Fibroblast of skin of left quadriceps (primary cell): ENCODE results near the gene KRT78.
"Not testable (repeated sequence)": the region's sequence is repeated elsewhere in the genome, so short reads cannot be mapped to it uniquely, and the experiment has no call there.

Experiments used
- DNase-seq, 2 experiments: peaks; one replicate each; pipeline ENCODE4 v3.0.0-alpha.2; 2013; ENCODE audit warnings: low read depth in 2 of 2

The KRT78 gene

GRCh38 chr12:52798003-52798670 is 50.7 kb downstream of the KRT78 start:
- no peak for DNase-seq

DNA sequence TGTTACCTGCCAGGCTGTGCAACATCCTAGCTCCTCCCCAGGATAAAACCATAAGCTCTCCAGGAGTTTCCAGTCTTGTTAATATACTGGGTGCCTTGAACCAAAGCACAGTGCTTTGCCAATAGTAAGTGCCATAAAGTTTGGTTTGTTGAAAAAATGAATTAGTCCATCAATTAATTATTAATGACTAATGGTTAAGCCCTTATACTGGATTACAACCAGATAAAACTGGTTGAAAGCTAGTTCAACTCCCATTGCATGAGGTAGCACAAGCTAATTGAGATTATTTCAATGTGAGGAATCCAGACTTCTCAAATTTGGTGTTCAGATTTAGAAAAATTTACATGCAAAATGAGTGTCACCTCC is 51.3 kb downstream of the KRT78 start:
- DNase-seq: no peak

GRCh38 chr12:52796839-52797528 is 51.8 kb downstream of the KRT78 start:
- no peak for DNase-seq

DNA sequence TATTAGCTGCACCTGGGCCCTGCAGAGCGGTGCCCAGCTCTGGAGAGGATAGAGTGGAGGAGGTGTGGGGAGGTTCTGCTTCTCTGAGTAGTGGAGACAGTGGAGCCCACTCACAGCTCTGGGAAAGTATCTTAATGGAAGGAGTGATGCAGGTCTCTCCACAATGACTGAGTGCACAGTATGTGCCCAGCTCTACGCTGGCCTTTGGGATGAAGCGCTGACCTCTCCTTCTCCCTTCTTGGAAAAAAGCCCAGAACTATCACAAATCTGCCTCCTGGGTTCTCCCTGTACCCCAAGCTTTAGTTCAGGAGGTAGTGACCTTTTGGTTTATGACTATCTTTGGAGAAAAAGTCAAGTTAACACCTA is 52.4 kb downstream of the KRT78 start:
- no peak for DNase-seq

DNA sequence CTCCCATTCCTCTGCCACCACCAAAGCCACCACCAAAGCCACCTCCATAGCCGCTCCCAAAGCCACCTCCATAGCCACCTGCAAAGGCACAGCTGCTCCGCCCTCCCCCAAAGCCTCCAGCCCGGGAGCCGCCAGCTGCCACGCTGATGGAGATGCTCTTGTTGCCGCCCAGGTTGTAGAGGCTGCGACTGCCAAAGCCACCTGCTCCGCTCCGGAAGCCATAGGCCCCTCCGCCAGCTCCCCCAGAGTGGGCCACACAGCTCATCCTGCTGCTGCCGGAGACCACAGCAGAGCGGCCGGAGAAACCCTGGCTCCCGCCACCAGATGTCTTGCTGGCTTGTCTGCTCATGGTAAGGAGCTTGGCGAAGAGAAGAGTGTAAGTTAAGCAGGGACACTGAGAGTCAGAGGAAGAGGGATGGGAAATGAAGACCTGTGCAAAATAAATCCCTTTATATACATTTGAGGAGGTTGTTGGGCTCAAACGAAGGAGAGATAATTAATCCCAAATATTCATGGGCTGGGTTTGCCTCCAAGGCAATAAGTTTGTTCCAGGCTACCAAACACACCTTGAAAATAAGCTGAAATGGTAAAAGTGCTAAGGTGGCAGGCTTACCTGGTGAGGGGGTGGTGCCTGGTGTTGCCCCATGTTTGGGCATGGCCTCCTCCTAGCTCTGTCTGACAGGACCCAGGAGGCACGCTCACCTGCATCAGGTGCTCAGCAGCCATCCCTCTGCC is 52.9 kb downstream of the KRT78 start, which contains the start of gene KRT3:
KRT3 (minus strand) TSS at position 424 of the 735 bp plus-strand sequence; CDS start at position 349, 75 bp downstream.
- no peak for DNase-seq

- not testable (repeated sequence) for DNase-seq
Measured at GRCh38 chr12:52795332-52795674, 53.5 kb downstream of the KRT78 start.

DNA sequence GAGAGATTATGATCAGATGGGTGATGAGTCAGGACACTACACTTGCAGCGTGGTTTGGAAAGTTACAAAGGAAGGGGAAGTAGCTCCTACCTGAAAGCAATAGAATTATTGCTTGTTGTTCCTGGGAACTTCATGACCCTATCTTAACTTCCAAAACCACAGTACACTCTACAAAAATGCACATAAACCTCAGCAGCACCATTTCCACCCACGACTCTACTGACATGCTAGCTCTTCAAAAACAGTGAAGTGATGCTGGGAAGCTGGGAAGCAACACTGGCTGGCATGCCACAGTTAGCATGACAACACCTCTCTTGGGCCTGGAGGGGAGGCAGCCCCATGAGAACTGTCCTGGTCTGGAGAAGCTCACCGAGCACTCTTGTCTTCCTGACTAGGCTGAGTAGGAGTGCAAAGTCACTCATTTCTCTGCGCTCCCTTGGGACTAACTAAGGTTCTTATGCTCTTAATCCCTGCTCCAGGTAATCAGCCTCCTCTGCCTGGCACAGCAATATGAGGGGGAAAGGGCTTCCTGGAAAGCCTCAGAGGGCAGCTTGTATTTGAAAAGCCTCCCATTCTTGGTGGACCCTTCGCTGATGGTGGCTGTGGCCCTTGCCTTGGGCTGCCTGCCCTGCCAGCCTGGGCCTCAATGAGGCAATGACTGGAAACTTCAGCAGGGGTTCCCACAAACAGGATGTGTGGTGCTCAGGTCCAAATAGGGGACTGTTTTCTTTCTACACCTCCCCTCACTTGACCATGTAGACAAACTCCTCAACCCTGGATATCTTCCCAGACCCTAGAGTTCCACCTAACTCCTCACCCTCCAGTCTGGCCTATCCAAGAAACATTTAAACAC is 54.1 kb downstream of the KRT78 start:
- DNase-seq: no peak

GRCh38 chr12:52792185-52793029 is 56.4 kb downstream of the KRT78 start:
- no peak for DNase-seq

DNA sequence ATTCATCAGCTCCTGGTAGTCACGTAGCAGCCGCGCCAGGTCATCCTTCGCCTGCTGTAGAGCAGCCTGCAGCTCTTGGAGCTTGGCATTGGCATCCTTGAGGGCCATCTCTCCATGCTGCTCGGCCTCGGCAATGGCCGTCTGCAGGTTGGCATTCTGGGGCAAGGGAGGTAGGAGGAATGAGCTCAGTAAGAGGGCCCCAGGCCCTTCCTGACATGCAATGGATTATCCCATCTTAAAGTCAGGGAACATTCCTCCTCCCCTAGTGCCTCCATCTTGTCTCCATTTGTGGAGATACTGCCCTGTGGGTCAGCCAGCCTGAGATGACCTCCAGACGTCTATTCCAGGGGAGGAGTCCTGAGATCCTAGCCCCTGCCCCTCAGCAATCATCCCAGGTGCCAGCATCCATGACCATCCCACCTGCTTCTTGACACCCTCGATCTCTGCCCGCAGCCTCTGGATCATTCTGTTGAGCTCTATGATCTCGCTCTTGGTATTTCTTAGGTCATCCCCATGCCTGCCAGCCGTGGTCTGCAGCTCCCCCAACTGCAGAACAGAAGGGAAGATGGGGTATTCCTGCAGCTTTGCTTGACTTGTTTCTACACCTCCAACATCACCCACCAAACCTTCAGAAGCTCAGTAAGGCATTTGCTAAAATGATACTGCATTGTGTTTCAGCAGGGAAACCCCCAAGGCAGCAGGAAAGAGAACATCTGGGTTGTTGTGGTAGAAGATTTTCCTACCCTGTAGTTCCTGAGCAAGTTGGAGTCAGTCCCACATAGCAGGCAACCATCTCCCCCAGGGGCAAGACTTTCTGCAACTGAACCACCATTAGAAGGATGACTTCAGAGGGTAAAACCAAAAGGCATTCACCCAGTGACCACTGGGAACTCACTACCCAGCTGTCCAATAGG is 57.3 kb downstream of the KRT78 start:
- DNase-seq: no peak

GRCh38 chr12:52790427-52791270 is 58.1 kb downstream of the KRT78 start:
- no peak for DNase-seq

DNA sequence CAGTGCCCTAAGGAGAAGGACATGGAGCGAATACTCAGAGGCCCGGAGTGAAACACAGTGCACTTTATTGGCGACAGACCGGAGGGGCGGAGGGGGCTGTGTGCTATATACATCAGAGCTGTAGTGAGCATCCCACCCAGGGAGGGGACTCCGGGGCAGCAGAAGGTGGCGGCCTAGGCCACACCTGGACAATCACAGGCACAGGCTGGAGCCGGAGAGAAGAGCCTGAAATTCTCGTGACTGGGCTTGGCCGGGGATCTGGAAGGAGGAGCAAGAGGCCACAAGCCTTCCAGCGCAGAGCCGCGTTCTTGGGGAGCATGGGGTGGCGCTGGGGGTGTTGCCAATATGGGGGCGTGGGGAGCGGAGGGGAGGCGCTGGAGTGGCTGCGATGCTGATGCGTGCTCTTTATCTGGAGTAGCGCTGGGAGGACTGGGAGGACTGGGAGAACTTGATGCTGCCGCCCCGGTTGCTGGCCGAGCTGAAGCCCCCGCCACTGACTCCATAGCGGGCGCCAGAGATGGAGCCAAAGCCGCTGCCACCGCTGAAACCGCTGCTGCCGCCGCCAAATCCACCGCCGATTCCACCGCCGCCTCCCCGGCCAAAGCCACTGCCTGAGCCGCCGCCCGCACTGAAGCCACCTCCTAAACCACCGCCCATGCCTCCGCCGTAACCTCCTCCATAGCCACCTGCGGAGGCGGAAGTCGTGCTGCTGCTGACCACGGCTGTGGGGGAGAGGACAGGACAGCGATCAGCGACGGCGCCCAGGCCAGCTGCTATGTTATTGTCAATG is 59.0 kb downstream of the KRT78 start:
- DNase-seq: no peak

GRCh38 chr12:52788876-52789636 is 59.7 kb downstream of the KRT78 start:
- DNase-seq: no peak

- no peak for DNase-seq
Measured at GRCh38 chr12:52788192-52788875, 60.5 kb downstream of the KRT78 start.
